GDM1 (cell line): ENCODE data around the gene SLC35D2.
"Not testable (repeated sequence)": the region's sequence is repeated elsewhere in the genome, so short reads cannot be mapped to it uniquely, and the experiment has no call there.

Experiments
- DNase-seq: peaks from one replicate; lab custom pipeline; 2025; lab: John Stamatoyannopoulos, UW

Gene SLC35D2

GRCh38 chr9:96317335-96317980, 66.1 kb downstream of the SLC35D2 start:
- peak; percentile 3 for DNase-seq

DNA sequence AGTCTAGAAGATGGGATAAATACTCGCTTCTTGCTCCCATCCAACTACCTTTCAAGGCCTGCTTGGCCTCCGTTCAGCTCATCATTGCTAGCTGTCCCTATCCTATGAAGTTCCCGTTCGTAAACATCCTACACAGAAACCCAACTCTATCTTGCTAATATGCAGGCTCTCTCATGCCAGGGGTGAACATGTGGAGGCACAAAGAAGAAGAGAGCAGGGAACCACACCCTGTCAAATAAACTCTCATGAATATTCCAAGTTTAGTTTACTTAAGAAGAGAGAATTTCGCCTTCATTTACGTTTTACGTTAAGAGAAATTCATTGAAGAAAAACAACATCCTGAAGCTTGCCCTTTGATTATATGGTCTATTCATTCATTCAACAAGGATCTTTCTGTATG, 73.7 kb downstream of the SLC35D2 start:
- DNase-seq, result no peak

GRCh38 chr9:96306958-96307357, 76.6 kb downstream of the SLC35D2 start:
- not testable (repeated sequence) for DNase-seq

DNA sequence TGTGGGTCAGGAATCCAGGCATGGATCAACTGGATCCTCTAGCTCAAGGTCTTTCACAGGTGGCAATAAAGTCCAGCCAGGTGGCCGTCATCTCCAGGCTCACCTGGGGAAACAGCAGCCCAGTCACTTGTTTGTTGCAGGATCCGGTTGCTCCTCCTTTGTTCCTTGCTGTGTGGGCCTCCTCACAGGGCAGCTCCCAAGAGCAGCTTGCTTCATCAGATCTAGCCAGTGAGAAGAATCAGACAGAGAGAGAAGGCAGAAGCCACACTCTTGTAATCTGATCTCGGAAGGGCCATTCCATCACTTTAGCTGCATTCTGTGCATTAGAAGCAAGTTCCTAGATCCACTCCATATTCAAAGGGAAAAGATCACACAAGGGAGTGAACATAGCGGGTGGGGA, 78.3 kb downstream of the SLC35D2 start:
- DNase-seq, result no peak

DNA sequence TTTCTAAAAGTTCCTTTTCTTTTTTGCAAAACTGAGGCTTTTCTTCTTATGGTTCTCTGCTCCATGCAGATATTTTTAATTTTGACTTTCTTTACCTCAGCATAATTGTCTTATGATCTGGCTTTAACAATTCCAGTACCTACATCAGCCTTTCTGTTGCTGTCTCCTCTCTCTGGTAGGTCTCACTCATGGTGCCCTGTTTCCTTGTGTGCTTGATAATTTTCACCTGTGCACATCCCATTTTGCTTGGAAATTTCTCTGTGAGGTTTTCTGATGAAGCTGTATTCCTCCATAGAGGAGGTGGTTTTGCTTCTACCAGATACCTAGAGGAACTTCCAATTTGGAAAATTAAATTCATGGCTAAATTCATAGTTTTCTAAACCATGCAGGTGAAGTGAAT, 79.3 kb downstream of the SLC35D2 start:
- DNase-seq, result no peak

DNA sequence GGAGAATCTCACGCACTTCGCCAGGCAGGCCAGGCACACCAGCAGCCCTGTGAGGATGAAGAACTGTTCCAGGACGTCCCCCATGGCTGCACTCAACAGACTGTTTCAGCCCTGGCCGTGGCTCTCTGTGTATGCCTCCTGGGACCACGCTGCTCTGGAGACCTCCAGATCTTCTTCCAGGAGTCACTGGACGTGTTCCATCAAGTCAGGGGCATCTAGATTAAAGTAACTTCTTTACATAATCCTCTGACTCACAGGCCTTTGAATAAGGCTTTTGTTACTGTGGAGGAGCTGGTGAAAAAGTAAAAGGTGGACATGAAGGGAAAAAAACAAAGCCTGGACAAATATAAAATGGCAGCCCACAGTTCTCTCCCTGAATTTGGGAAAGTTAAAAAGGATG, 81.5 kb downstream of the SLC35D2 start, which contains the start of gene HSD17B3:
Gene HSD17B3 (minus strand): TSS at position 156 of the 400 bp plus-strand sequence. CDS start 72 bp downstream, at position 84.
- no peak for DNase-seq

- DNase-seq, result no peak
These were observed 83.7 kb downstream of the SLC35D2 start for GRCh38 chr9:96299823-96300222.

- no peak for DNase-seq
These were observed 89.4 kb downstream of the SLC35D2 start for GRCh38 chr9:96294159-96294545.

DNA sequence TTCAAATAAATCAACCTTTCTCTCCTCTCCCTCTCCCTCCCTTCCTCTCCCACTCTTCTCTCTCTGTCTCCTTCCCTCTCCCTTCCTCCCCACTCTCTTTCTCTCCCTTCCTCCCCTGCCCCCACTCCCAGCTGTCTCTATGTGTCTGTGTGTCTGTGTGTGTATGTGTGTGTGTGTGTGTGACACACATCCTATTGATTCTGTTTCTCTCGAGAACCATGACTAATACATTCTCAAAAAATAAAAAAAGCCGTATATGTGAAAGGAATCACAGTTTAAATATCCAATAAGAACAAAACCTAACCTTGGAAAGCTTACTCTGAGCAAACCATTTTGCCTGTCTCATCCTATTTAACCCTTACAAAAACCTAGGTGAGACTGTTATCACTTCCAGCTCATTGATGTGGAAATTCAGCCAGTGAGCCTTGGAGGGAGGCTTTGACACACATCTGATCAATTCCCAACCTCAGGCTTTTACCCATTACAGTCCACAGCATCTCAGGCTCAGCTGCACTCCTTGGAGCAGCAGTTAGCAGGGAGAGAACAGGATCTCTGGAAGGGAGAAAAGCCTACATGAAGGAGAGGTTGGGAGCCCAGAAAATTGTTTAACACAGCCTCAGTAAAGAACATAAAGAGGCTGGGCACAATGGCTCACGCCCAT, 89.9 kb downstream of the SLC35D2 start:
- DNase-seq, result no peak

DNA sequence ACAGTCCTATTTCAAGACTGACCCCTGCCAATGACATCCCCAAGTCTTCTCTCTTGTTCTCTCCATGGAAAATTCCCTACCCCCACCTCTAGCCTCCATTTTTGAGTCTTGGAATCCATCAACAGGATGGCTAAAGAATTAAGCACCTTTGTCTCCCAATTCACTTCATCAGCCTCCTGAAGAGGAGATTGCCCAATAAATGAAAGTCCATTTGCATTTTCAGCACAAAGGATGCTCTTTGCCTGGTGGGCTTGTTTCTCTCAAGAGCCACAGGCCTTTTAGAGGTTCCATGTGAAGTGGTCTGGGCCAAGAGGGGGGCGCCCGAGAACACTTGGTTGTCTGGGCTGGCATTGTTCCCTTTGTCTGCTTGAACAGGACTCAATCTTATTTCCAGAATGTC, 94.1 kb downstream of the SLC35D2 start:
- no peak for DNase-seq

DNA sequence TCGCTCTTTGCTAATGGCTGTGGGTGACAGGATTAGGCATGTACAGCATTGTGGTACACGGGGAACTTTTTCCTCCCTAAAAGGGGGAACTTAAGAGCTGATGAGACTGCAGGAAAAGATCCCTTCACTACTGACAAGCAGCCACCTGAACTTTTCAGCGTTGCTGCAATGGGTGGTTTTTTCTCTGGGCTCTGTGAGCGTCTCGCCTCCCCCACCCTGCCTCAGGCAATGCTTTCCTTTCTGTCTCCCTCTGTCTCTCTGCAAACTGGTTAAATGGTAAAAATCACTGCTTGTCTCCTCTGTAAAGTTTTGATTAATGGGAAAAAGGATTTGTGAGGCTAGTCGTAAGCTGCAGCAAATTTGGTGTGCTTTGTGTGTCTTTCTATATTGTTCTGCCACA, 101.9 kb downstream of the SLC35D2 start:
- DNase-seq, result no peak

- no peak for DNase-seq
These were observed 103.6 kb downstream of the SLC35D2 start for GRCh38 chr9:96279932-96280331.

DNA sequence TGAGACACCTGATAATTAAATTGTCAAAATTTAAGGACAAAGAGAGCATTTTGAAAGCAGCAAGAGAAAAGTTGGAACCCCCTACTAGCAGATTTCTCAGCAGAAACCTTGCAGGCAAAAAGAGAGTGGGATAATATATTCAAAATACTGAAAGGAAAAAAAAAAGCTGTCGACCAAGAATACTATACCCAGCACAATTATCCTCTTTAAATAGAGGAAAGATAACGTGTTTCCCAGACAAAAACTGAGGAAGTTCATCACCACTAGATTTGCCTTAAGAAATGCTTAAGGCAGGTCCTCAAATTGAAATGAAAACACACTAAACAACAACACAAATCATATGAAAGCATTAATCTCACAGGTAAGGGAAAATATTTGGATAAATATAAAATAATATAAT, 108.6 kb downstream of the SLC35D2 start:
- DNase-seq, result no peak
